ENCODE results near the gene MPZL3.

The MPZL3 gene

DNA sequence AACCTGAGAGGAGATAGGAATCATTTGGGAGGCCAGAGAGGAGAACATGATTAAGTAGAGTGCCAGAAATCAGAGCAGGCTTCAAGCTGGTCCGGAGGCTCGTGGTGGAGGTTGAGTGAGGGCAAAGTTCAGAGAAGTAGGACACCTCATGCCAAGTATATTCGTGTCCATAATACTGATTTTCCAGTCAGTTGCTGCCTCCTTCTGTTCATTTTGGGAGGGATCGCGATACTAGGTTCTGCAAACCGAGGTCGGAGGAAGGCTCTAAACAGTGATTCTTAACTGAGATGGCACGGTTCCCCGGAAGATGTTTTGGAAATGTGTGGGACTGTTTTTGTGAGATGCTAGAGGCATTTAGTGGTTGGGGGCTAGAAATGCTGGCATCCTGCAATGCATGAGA lies 38.8 kb upstream of the MPZL3 start:
- DNase-seq (ENCODE audit: low read depth) = no peak
- TF ChIP-seq, protein P1, sequence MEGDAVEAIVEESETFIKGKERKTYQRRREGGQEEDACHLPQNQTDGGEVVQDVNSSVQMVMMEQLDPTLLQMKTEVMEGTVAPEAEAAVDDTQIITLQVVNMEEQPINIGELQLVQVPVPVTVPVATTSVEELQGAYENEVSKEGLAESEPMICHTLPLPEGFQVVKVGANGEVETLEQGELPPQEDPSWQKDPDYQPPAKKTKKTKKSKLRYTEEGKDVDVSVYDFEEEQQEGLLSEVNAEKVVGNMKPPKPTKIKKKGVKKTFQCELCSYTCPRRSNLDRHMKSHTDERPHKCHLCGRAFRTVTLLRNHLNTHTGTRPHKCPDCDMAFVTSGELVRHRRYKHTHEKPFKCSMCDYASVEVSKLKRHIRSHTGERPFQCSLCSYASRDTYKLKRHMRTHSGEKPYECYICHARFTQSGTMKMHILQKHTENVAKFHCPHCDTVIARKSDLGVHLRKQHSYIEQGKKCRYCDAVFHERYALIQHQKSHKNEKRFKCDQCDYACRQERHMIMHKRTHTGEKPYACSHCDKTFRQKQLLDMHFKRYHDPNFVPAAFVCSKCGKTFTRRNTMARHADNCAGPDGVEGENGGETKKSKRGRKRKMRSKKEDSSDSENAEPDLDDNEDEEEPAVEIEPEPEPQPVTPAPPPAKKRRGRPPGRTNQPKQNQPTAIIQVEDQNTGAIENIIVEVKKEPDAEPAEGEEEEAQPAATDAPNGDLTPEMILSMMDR (IDR thresholded peaks at IDR 0.05; ENCODE audit: low read depth, low read length, missing control alignments) = peak; percentile 42
- H3K4me3 ChIP-seq (ENCODE audit: low read depth, low read length) = no peak overlapping the region

DNA sequence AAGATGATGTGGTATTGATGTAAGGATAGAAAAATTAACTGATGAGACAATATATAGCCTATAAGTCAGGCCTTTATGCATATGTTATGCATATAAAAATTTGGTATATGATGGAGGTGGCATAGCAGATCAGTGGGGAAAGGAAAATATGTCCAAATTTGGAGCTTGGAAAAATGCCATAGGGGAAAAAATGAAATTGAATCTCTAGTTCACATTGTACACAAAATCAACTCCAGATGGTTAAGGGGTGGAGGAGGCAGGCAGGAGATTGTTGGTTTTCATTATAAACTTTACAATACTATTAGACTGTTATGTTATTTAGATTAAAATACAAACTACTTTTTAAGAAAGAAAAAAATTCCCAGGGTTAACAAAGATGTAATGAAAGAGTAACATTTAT lies 37.2 kb upstream of the MPZL3 start:
- no peak overlapping the region for H3K4me3 ChIP-seq (ENCODE audit: low read depth, low read length)
- DNase-seq (ENCODE audit: low read depth) = no peak
- TF ChIP-seq, protein P1 (IDR thresholded peaks at IDR 0.05; ENCODE audit: low read depth, low read length, missing control alignments) = no peak

GRCh38 chr11:118287006-118287405 lies 34.8 kb upstream of the MPZL3 start:
- no peak for DNase-seq (ENCODE audit: low read depth)
- TF ChIP-seq, protein P1 (IDR thresholded peaks at IDR 0.05; ENCODE audit: low read depth, low read length, missing control alignments) = no peak
- no peak overlapping the region for H3K4me3 ChIP-seq (ENCODE audit: low read depth, low read length)

GRCh38 chr11:118286545-118286944 lies 34.4 kb upstream of the MPZL3 start:
- DNase-seq (ENCODE audit: low read depth) = no peak
- no peak overlapping the region for H3K4me3 ChIP-seq (ENCODE audit: low read depth, low read length)
- TF ChIP-seq, protein P1 (IDR thresholded peaks at IDR 0.05; ENCODE audit: low read depth, low read length, missing control alignments) = no peak

GRCh38 chr11:118283756-118284350 lies 31.7 kb upstream of the MPZL3 start:
- no peak for DNase-seq (ENCODE audit: low read depth)
- TF ChIP-seq, protein P1 (IDR thresholded peaks at IDR 0.05; ENCODE audit: low read depth, low read length, missing control alignments) = no peak
- H3K4me3 ChIP-seq (ENCODE audit: low read depth, low read length) = no peak overlapping the region

DNA sequence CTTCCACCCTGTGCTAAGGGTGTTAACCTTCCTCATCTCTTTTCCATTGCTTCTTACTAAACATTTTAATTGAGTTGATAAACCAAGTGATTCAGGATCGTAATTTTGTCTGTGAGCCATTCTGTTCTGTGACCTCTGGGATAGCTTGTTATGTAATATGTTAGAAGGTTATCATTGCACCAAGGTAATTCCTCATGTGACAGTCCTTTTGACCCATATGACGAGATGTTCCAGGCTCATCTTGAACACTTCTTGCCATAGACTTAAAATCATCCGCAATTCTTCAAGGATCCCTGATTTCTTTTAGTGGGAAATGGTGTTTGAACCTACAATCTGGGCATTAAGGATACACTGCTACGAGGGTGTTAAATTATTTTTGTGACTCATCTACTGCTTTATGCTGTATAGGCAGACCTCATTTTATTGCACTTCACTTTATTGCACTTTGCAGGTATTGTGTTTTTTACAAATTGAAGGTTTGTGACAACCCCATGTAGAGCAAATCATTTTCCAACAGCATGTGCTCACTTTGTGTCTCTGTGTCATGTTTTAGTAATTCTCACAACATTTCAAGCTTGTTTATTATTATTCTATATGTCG lies 31.0 kb upstream of the MPZL3 start:
- no peak overlapping the region for H3K4me3 ChIP-seq (ENCODE audit: low read depth, low read length)
- TF ChIP-seq, protein P1 (IDR thresholded peaks at IDR 0.05; ENCODE audit: low read depth, low read length, missing control alignments) = no peak
- no peak for DNase-seq (ENCODE audit: low read depth)

- TF ChIP-seq, protein P1 (IDR thresholded peaks at IDR 0.05; ENCODE audit: low read depth, low read length, missing control alignments) = no peak
- DNase-seq (ENCODE audit: low read depth) = no peak
- no peak overlapping the region for H3K4me3 ChIP-seq (ENCODE audit: low read depth, low read length)
Measured at GRCh38 chr11:118282606-118283005, 30.4 kb upstream of the MPZL3 start.

Data from GM12864 (cell line).